ENCODE results near the gene MGLL. TPM values are rescaled to one million over a fixed set of nuclear protein-coding genes. Genes with fewer than 3 reads are reported as not detected.

The MGLL gene
- total RNA-seq, 1 experiment from 2014 or later = 0.94 TPM

DNA sequence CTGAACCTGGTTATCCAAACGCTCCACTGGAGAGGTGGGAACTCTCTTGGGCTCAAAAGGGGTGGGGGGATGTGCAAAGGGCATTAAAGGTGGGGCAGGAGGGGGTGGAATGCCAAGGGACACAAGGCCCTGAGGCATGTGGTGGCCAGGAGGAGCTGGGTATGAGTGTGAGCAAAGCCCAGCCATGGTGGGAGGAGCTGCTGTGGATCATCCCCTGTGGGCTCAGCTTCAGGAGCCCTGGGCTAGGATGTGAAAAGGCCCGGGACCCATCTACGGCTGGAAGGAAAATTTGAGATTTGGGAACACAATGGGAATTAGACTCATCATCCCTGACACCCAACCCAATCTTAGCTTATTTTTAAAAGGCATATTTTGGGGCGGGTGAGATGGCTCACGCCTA, 33.3 kb downstream of the MGLL start (continued):
- TF ChIP-seq ZBTB43 (CRISPR knock-in tag; IDR thresholded peaks at IDR 0.05) (no peak), SP1 (CRISPR knock-in tag; conservative IDR thresholded peaks at IDR 0.05) (no peak), GABPB1 (CRISPR knock-in tag; IDR thresholded peaks at IDR 0.05) (no peak), GTF2I (CRISPR knock-in tag; conservative IDR thresholded peaks at IDR 0.05) (no peak)
- TF ChIP-seq, protein P1, sequence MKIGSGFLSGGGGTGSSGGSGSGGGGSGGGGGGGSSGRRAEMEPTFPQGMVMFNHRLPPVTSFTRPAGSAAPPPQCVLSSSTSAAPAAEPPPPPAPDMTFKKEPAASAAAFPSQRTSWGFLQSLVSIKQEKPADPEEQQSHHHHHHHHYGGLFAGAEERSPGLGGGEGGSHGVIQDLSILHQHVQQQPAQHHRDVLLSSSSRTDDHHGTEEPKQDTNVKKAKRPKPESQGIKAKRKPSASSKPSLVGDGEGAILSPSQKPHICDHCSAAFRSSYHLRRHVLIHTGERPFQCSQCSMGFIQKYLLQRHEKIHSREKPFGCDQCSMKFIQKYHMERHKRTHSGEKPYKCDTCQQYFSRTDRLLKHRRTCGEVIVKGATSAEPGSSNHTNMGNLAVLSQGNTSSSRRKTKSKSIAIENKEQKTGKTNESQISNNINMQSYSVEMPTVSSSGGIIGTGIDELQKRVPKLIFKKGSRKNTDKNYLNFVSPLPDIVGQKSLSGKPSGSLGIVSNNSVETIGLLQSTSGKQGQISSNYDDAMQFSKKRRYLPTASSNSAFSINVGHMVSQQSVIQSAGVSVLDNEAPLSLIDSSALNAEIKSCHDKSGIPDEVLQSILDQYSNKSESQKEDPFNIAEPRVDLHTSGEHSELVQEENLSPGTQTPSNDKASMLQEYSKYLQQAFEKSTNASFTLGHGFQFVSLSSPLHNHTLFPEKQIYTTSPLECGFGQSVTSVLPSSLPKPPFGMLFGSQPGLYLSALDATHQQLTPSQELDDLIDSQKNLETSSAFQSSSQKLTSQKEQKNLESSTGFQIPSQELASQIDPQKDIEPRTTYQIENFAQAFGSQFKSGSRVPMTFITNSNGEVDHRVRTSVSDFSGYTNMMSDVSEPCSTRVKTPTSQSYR (CRISPR knock-in tag; IDR thresholded peaks at IDR 0.05) = no peak

GRCh38 chr3:127788451-127788909, 33.8 kb downstream of the MGLL start:
- DNase-seq (ENCODE audit: low spot score) = no peak
- H3K36me3 Mint-ChIP-seq = no peaks in the 10 kb centered on the region
- ChIA-PET CTCF (no interaction called here), POLR2A (no interaction called here)
- TF ChIP-seq OVOL2 (CRISPR knock-in tag; IDR thresholded peaks at IDR 0.05; ENCODE audit: borderline replicate concordance) = no peak
- TF ChIP-seq, protein P2, sequence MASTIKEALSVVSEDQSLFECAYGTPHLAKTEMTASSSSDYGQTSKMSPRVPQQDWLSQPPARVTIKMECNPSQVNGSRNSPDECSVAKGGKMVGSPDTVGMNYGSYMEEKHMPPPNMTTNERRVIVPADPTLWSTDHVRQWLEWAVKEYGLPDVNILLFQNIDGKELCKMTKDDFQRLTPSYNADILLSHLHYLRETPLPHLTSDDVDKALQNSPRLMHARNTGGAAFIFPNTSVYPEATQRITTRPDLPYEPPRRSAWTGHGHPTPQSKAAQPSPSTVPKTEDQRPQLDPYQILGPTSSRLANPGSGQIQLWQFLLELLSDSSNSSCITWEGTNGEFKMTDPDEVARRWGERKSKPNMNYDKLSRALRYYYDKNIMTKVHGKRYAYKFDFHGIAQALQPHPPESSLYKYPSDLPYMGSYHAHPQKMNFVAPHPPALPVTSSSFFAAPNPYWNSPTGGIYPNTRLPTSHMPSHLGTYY (CRISPR knock-in tag; IDR thresholded peaks at IDR 0.05) = no peak
- no peak for TF ChIP-seq SP1 (CRISPR knock-in tag; conservative IDR thresholded peaks at IDR 0.05)
- TF ChIP-seq ZNF121 (CRISPR knock-in tag; IDR thresholded peaks at IDR 0.05) = no peak
- TF ChIP-seq, protein P3, sequence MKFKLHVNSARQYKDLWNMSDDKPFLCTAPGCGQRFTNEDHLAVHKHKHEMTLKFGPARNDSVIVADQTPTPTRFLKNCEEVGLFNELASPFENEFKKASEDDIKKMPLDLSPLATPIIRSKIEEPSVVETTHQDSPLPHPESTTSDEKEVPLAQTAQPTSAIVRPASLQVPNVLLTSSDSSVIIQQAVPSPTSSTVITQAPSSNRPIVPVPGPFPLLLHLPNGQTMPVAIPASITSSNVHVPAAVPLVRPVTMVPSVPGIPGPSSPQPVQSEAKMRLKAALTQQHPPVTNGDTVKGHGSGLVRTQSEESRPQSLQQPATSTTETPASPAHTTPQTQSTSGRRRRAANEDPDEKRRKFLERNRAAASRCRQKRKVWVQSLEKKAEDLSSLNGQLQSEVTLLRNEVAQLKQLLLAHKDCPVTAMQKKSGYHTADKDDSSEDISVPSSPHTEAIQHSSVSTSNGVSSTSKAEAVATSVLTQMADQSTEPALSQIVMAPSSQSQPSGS (CRISPR knock-in tag; IDR thresholded peaks at IDR 0.05; ENCODE audit: borderline replicate concordance, low read depth) = no peak
- TF ChIP-seq ZNF138 (CRISPR knock-in tag; conservative IDR thresholded peaks at IDR 0.05) = no peak
- TF ChIP-seq TEAD4 (CRISPR knock-in tag; IDR thresholded peaks at IDR 0.05) = no peak
- TF ChIP-seq, protein P4, sequence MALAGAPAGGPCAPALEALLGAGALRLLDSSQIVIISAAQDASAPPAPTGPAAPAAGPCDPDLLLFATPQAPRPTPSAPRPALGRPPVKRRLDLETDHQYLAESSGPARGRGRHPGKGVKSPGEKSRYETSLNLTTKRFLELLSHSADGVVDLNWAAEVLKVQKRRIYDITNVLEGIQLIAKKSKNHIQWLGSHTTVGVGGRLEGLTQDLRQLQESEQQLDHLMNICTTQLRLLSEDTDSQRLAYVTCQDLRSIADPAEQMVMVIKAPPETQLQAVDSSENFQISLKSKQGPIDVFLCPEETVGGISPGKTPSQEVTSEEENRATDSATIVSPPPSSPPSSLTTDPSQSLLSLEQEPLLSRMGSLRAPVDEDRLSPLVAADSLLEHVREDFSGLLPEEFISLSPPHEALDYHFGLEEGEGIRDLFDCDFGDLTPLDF (CRISPR knock-in tag; IDR thresholded peaks at IDR 0.05) = no peak
- TF ChIP-seq, protein P5, sequence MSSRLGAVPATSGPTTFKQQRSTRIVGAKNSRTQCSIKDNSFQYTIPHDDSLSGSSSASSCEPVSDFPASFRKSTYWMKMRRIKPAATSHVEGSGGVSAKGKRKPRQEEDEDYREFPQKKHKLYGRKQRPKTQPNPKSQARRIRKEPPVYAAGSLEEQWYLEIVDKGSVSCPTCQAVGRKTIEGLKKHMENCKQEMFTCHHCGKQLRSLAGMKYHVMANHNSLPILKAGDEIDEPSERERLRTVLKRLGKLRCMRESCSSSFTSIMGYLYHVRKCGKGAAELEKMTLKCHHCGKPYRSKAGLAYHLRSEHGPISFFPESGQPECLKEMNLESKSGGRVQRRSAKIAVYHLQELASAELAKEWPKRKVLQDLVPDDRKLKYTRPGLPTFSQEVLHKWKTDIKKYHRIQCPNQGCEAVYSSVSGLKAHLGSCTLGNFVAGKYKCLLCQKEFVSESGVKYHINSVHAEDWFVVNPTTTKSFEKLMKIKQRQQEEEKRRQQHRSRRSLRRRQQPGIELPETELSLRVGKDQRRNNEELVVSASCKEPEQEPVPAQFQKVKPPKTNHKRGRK (CRISPR knock-in tag; IDR thresholded peaks at IDR 0.05; ENCODE audit: borderline replicate concordance) = no peak
- TF ChIP-seq ZBTB21 (CRISPR knock-in tag; IDR thresholded peaks at IDR 0.05; ENCODE audit: borderline replicate concordance) = no peak
- TF ChIP-seq ARID4B (CRISPR knock-in tag; IDR thresholded peaks at IDR 0.05; ENCODE audit: borderline replicate concordance) = no peak
- TF ChIP-seq TCF7 (CRISPR knock-in tag; IDR thresholded peaks at IDR 0.05; ENCODE audit: low read depth) = no peak
- TF ChIP-seq, protein P6, sequence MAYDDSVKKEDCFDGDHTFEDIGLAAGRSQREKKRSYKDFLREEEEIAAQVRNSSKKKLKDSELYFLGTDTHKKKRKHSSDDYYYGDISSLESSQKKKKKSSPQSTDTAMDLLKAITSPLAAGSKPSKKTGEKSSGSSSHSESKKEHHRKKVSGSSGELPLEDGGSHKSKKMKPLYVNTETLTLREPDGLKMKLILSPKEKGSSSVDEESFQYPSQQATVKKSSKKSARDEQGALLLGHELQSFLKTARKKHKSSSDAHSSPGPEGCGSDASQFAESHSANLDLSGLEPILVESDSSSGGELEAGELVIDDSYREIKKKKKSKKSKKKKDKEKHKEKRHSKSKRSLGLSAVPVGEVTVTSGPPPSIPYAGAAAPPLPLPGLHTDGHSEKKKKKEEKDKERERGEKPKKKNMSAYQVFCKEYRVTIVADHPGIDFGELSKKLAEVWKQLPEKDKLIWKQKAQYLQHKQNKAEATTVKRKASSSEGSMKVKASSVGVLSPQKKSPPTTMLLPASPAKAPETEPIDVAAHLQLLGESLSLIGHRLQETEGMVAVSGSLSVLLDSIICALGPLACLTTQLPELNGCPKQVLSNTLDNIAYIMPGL (CRISPR knock-in tag; IDR thresholded peaks at IDR 0.05) = no peak
- no peak for TF ChIP-seq JAZF1 (CRISPR knock-in tag; IDR thresholded peaks at IDR 0.05)
- TF ChIP-seq IRF1 (CRISPR knock-in tag; IDR thresholded peaks at IDR 0.05) = no peak
- no peak for TF ChIP-seq TP53 (CRISPR knock-in tag; IDR thresholded peaks at IDR 0.05)
- no peak overlapping the region for H3K27ac Mint-ChIP-seq
- peaks cover 23% of the 10 kb centered on the region for H3K4me1 Mint-ChIP-seq
- H3K4me3 Mint-ChIP-seq = no peak overlapping the region
- no peaks in the 10 kb centered on the region for H3K27me3 Mint-ChIP-seq (ENCODE audit: low read depth)
- H3K9me3 Mint-ChIP-seq = no peaks in the 10 kb centered on the region
- no peak for ATAC-seq
